Measurements from ENCODE around the gene ADARB1. TPM values are rescaled to one million over a fixed set of nuclear protein-coding genes. Genes with fewer than 3 reads are reported as not detected.

The ADARB1 gene
- total RNA-seq, 1 donor from 2014 or later, result 35.0 TPM

DNA sequence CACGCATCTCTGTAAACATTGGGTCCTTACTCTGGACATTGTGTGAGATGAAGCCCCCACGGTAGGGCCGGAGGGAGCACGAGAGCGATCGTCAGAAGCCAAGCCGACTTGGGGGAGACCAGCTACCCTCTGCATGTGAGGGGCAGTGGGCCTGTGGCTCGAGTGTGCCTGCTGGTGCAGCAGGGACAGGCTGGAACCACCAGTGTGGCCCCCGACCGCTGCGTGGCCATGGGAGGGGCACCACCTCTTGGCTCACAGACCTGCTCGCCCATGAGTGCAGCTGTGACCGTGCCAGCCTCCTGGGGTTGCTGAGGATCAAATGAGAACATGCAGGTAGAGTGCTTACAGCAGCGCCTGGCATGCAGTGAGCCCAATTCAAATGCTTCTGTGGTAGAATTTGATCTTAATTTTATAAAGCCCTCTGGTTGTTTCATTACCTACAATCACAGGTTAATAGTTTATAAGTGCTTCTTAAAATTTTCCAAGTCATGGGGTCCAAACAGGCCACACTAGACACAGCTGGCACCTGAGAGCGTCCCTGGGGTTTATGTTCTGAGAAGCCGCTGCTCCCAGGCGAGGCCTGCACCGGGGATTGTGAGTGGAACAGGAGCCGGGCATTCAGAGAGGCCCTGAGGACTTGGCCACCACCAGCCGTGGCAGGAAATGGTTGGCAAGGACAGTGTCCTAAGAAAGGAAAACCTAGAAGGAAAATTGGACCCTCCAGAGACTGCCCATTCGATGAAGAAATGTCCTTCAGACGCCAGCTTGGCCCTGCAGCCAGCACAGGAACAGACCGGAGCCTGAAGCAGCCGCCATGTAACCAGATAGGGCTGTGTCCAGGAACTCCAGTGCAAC lies 22.6 kb upstream of the ADARB1 start:
- ATAC-seq (no peak), DNase-seq (ENCODE audit: low spot score) (peak; percentile 53)
- intact Hi-C loops (cut with DNase I), result no loop called here

- intact Hi-C loops (cut with DNase I), result no loop called here
- DNase-seq (ENCODE audit: low spot score), result peak; percentile 8
- ATAC-seq, result no peak
Observed at GRCh38 chr21:45052960-45053359, 21.4 kb upstream of the ADARB1 start.

DNA sequence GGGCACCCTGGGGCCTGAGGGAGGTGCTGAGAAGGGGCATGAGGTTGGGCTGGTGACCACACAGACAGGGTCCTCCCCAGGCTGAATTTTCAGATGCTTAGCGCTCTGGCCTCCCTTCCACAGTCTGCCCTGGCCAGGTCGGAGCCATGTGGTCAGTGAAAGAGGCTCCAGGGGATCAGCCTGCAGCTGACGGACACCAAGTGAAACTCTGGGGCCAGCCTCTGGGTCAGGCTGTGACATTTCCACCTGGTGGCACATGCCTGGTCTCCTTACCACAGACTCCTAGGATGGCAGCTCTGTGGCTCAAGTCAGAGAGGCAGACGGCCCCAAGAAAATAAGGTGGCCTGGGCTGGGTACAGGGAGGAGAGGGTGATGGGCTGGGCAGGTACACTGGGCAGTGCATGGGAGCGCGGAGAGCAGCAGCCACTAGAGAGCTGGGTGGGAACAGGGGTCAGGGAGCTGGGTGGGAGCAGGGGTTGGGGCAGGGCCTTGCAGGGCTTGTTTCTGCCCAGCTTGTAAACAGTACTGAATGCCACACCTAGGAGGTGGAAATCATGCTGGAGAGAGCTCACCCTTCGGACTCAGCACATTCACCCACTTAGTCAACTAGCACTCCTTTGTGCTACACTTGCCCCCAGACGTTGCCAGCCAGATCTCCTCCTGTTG lies 20.7 kb upstream of the ADARB1 start:
- DNase-seq (ENCODE audit: low spot score) (peak; percentile 46), ATAC-seq (no peak)
- intact Hi-C loops (cut with DNase I), result no loop called here

DNA sequence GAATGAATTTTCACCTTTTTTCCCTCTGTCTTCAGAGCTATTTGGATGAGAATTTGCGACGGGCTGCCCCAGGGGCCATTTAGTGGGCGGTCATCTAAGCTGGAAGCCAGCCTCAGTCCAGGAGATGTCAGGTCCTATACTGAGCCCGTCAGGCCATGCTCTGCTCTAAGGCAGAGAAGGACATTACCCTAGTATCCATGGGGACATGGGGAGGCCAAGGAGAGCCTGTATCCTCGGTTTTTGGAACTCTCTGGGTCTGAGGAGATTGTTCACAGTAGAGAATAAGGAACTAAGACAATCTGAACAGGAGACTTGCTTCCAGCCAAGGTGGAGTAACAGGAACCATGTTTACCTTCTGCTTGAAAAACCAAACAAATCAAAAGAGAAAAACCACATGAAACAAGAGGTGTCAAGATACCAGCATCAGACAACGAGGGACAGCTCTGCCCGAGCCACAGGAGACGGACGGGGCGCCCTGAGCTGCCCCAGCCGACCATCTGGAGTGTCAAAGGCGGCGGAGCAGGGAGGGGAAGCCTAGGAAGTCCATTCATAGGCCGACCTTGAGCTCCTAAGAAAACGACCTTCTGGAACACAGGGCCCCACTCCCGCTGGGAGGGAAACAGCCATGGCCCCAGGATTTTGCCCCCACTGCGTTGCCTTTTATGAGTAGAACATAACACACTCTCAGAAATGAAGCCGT lies 20.0 kb upstream of the ADARB1 start:
- no peak for ATAC-seq
- intact Hi-C loops (cut with DNase I), result no loop called here
- peak; percentile 35 for DNase-seq (ENCODE audit: low spot score)

DNA sequence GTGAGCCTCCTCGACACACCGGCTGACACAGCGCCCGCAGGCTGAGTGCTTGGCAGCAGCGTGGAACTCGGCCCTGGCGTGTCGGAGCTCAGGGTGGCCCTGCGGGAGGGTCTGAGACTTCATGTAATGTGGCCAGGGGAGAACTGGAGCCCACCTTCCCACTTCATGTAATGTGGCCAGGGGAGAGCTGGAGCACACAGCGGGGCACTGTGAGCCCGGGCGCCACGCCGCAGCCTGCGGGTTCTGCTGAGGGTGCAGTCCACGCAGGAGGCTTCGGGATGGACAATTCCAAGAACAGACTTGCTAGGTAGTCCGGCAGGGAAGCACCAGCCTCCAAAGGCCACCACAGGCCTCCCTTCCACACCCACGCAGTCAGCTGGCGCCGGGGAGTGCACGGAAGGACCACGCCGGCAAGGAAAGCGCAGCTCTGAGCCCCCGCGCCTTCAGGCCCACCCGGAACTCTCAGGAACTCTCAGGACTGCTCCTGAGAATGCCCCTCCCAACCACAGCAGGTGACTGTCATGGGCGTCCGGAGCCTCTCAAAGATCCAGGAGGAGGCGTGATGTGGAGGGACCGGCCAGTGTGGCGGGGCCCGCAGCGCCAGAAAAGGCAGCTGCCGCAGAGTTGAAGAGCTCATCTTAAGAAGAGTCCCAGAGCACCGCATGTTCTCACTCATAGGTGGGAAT lies 19.3 kb upstream of the ADARB1 start:
- ATAC-seq (no peak), DNase-seq (ENCODE audit: low spot score) (peak; percentile 50)
- intact Hi-C loops (cut with DNase I), result no loop called here

DNA sequence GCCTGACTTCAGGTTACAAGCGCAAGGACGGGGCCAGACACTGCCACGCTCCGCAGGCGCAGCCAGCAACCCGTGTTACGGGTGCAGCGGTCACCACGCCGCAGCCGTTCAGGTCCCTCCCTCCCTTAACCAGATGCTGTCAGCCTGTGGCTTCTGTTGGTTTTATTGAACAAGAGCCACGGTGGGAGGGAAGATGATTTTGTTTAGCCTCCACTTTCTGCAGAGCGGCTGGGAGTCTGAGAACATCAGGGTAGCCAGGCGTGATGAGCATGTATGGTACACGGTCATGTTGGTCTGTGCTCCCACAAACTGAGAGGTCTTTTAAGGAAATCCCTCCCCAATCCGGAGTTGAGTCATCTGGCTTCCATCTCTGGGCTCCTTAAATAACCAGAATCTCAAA lies 18.5 kb upstream of the ADARB1 start:
- ATAC-seq (no peak), DNase-seq (ENCODE audit: low spot score) (no peak)
- intact Hi-C loops (cut with DNase I), result no loop called here

DNA sequence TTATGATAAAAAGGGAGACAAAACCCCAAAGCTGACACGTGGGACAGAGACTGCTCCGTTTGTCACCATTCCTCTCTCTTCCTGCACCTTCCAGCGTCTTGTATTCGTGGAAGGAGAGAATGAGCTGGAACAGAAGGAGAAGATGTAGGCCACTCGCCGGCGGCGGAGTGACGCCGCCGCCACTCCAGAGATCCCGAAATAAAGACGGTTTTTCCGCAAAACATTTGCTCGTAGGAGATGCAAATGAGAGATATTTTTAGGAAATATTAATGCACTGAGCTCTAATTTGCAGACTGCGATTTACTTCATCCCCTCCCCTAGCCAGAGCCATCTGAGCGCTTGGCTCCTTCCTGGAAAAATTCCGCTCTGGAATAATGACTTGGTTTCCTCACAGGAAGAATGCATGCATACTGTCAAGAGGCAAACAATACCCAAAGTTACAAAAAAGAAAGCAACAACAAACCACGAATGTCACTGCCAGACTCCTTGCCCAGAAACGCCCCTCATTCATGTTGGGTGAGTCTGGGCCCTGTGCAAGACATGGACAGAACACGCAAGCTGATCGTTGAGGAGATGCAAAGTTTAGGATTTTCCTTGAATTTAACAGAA lies 18.0 kb upstream of the ADARB1 start:
- ATAC-seq (no peak), DNase-seq (ENCODE audit: low spot score) (no peak)
- intact Hi-C loops (cut with DNase I), result no loop called here

GRCh38 chr21:45056917-45057560 lies 17.3 kb upstream of the ADARB1 start:
- no peak for ATAC-seq

GRCh38 chr21:45057886-45058285 lies 16.5 kb upstream of the ADARB1 start:
- intact Hi-C loops (cut with DNase I), result no loop called here

More at GRCh38 chr21:45056917-45057560, 17.3 kb upstream of the ADARB1 start:
- intact Hi-C loops (cut with DNase I), result no loop called here
- no peak for DNase-seq (ENCODE audit: low spot score)

GRCh38 chr21:45059121-45059520 lies 15.3 kb upstream of the ADARB1 start:
- intact Hi-C loops (cut with DNase I), result no loop called here
- no peak for ATAC-seq
- no peak for DNase-seq (ENCODE audit: low spot score)

More at GRCh38 chr21:45057886-45058285, 16.5 kb upstream of the ADARB1 start:
- DNase-seq (ENCODE audit: low spot score), result no peak
- no peak for ATAC-seq

DNA sequence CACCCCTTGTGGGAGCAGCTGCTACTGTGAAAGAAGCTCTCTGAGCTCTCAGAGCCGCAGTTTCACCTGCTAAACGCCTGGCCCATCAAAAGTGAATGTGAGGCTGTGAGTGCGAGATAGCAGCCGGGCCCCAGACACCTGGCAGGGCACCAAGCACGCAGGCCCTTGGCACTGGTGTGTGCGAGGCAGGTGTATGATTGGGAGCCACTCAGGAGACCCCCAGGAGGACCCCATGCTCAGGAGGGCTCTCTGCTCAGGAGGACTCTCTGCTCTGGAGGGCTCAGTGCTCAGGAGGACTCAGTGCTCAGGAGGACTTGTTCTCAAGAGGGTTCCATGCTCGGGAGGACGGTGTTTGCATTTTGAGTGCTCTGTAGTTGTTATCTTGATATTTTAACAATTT lies 14.3 kb upstream of the ADARB1 start:
- no peak for ATAC-seq
- DNase-seq (ENCODE audit: low spot score), result no peak
- intact Hi-C loops (cut with DNase I), result no loop called here

- ATAC-seq (no peak), DNase-seq (ENCODE audit: low spot score) (no peak)
- intact Hi-C loops (cut with DNase I), result no loop called here
Observed at GRCh38 chr21:45060675-45061311, 13.6 kb upstream of the ADARB1 start.

GRCh38 chr21:45064091-45064490 lies 10.3 kb upstream of the ADARB1 start:
- intact Hi-C loops (cut with DNase I), result no loop called here
- ATAC-seq, result no peak
- no peak for DNase-seq (ENCODE audit: low spot score)

- no peak for ATAC-seq
- intact Hi-C loops (cut with DNase I), result no loop called here
- DNase-seq (ENCODE audit: low spot score), result no peak
Observed at GRCh38 chr21:45064618-45065399, 9.6 kb upstream of the ADARB1 start.

DNA sequence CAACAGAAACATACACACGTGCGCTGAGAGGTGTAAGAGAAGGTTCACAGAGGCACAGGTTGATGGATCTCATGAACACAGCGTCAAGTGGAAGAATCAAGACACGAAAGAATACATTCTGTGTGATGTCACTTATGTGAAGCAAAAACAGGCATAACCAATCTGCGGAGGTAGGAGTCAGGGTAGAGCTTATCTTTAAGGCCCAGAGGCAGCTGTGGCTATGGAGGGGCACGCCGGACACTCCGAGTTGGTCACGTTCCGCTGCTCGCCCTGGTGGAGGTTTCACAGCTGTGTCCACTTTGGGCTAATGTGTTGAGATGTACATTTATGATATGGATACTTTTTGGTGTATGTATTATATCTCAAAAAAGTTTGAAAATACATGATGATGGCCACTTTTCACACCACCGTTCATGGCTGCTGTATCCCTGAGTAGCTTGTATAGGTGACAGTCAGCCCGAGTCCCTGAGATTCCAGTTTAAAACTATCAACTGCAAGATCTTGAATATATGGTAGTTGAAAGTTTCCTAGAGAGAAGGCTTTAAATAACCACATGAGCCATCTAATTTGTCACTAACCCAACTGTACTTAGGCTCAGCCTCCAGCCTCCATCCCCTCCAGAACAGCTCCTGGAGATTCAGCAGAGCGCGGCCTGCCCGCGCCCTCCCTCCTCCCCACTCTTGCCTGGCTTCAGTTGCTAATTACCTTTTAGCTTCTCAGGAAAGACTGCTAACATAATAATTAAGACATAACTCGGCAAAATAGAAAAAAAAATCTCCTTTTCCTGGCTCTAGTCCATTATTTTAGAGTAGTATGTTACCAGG lies 6.7 kb upstream of the ADARB1 start:
- intact Hi-C loops (cut with DNase I), result no loop called here
- DNase-seq (ENCODE audit: low spot score) (no peak), ATAC-seq (no peak)

- intact Hi-C loops (cut with DNase I), result no loop called here
- ATAC-seq (no peak), DNase-seq (ENCODE audit: low spot score) (no peak)
Observed at GRCh38 chr21:45069085-45069484, 5.3 kb upstream of the ADARB1 start.

Measured in sciatic nerve (tissue), 2 donors.